MM.1S (cell line): ENCODE results near the gene PAK1.

Source experiments
- EZH2 ChIP-seq: fragments of 300-600 bp; sonication (generic); optimal IDR thresholded peaks from 2 replicates; pipeline ENCODE3; 2017; ENCODE audit warnings: low read depth, mild to moderate bottlenecking, antibody characterized with exemption, low read length, mixed read lengths
- EZH2phosphoT487 ChIP-seq: fragments of 300-600 bp; sonication (generic); IDR thresholded peaks from 2 replicates; pipeline ENCODE4 v1.6.1; 2018; ENCODE audit warnings: antibody characterized with exemption, low read length
- TF ChIP-seq, protein P1 (sequence below): fragments of 300-600 bp; sonication (generic); IDR thresholded peaks from 2 replicates; pipeline ENCODE4 v1.5.1; 2016; ENCODE audit warnings: antibody characterized with exemption, low read length, mixed read lengths

DNA sequence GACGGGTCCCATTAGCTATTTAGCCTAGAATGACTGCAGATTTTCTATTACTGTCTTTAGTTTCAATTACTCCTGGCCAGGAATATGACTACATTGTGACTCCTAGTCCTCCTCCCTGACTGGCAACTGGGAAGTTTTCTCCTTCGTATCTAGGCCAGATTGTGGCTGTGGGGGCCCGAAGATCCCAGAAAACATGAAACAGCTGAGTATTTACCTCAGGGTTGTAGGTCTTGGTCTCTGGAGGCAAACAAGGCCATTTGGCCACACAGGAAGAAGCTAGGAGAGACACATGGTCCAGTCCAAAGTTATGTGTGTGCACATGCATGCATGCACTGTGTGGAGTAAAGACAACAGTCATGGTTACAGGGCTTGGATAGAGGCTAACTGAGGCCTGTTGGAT is 162.2 kb downstream of the PAK1 start:
- TF ChIP-seq, protein P1, sequence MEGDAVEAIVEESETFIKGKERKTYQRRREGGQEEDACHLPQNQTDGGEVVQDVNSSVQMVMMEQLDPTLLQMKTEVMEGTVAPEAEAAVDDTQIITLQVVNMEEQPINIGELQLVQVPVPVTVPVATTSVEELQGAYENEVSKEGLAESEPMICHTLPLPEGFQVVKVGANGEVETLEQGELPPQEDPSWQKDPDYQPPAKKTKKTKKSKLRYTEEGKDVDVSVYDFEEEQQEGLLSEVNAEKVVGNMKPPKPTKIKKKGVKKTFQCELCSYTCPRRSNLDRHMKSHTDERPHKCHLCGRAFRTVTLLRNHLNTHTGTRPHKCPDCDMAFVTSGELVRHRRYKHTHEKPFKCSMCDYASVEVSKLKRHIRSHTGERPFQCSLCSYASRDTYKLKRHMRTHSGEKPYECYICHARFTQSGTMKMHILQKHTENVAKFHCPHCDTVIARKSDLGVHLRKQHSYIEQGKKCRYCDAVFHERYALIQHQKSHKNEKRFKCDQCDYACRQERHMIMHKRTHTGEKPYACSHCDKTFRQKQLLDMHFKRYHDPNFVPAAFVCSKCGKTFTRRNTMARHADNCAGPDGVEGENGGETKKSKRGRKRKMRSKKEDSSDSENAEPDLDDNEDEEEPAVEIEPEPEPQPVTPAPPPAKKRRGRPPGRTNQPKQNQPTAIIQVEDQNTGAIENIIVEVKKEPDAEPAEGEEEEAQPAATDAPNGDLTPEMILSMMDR: no peak
- TF ChIP-seq EZH2: no peak
- TF ChIP-seq EZH2phosphoT487: no peak
